ENCODE data around the gene LAMA2. TPM values are rescaled to one million over a fixed set of nuclear protein-coding genes. Genes with fewer than 3 reads are reported as not detected.

LAMA2 gene
- total and polyA plus RNA-seq, 3 donors from 2014 or later, result 25.9 to 94.8 (median 56.0) TPM

DNA sequence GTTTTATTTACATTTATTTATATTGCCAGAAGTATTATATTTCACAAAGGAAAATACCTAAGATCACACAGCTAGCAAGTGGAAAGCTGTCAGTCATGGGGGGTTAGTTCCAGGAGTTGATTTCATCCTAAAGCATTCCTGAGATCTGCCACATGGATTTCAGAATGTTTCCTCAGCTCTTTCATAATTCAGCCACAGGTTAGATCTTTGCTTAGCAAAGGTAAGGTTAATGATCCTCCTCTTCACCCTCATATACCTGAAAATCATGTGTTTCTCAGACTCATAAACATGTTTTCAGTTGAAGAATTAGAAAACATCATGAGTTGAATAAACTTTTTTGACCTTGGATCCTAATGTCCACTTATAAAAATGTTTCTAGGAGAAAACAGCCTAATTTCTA lies 611.6 kb downstream of the LAMA2 start:
- H3K36me3 ChIP-seq (ENCODE audit: low read depth, missing control alignments), result no peaks in the 10 kb centered on the region
- intact Hi-C loops (cut with DNase I; ENCODE audit: low total_unique reads), result no loop called here
- DNase-seq, result no peak
- no peaks in the 10 kb centered on the region for H3K9me3 ChIP-seq
- TF ChIP-seq POLR2A (IDR thresholded peaks at IDR 0.05), result no peak
- TF ChIP-seq, protein P1, sequence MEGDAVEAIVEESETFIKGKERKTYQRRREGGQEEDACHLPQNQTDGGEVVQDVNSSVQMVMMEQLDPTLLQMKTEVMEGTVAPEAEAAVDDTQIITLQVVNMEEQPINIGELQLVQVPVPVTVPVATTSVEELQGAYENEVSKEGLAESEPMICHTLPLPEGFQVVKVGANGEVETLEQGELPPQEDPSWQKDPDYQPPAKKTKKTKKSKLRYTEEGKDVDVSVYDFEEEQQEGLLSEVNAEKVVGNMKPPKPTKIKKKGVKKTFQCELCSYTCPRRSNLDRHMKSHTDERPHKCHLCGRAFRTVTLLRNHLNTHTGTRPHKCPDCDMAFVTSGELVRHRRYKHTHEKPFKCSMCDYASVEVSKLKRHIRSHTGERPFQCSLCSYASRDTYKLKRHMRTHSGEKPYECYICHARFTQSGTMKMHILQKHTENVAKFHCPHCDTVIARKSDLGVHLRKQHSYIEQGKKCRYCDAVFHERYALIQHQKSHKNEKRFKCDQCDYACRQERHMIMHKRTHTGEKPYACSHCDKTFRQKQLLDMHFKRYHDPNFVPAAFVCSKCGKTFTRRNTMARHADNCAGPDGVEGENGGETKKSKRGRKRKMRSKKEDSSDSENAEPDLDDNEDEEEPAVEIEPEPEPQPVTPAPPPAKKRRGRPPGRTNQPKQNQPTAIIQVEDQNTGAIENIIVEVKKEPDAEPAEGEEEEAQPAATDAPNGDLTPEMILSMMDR (IDR thresholded peaks at IDR 0.05), result no peak
- H3K27ac ChIP-seq, result no peak overlapping the region
- H3K4me1 ChIP-seq, result peaks cover 19% of the 10 kb centered on the region
- H3K27me3 ChIP-seq, result no peaks in the 10 kb centered on the region
- no peak overlapping the region for H3K4me3 ChIP-seq

DNA sequence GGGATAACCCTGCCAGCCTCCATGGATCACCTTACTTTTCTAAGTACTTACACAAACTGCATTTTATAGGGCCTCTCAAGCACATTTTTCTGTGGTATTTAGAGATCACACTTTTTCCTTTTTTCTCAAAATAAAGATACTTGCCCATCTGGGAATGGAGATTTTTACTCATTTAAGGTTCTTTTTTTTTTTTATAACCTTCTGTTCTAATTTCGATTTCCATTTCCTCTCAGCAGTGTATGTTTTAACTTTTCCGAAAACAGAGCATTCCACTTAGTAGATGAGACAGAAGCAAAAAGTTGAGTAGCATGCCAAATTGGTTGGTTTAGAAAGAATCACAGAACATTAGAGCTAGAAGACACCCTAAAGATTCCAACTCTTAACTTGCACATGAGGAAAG lies 612.7 kb downstream of the LAMA2 start:
- Histone ChIP-seq H3K36me3 (ENCODE audit: low read depth, missing control alignments) (no peaks in the 10 kb centered on the region), H3K27me3 (no peaks in the 10 kb centered on the region), H3K4me3 (no peak overlapping the region), H3K4me1 (peaks cover 15% of the 10 kb centered on the region), H3K9me3 (no peaks in the 10 kb centered on the region), H3K27ac (no peak overlapping the region)
- intact Hi-C loops (cut with DNase I; ENCODE audit: low total_unique reads), result no loop called here
- TF ChIP-seq, protein P1 (IDR thresholded peaks at IDR 0.05), result no peak
- no peak for TF ChIP-seq POLR2A (IDR thresholded peaks at IDR 0.05)
- WGBS, 2 donors, result 65 to 75% methylated on average over 2 of the region's 2 CpGs
- DNase-seq, result no peak

DNA sequence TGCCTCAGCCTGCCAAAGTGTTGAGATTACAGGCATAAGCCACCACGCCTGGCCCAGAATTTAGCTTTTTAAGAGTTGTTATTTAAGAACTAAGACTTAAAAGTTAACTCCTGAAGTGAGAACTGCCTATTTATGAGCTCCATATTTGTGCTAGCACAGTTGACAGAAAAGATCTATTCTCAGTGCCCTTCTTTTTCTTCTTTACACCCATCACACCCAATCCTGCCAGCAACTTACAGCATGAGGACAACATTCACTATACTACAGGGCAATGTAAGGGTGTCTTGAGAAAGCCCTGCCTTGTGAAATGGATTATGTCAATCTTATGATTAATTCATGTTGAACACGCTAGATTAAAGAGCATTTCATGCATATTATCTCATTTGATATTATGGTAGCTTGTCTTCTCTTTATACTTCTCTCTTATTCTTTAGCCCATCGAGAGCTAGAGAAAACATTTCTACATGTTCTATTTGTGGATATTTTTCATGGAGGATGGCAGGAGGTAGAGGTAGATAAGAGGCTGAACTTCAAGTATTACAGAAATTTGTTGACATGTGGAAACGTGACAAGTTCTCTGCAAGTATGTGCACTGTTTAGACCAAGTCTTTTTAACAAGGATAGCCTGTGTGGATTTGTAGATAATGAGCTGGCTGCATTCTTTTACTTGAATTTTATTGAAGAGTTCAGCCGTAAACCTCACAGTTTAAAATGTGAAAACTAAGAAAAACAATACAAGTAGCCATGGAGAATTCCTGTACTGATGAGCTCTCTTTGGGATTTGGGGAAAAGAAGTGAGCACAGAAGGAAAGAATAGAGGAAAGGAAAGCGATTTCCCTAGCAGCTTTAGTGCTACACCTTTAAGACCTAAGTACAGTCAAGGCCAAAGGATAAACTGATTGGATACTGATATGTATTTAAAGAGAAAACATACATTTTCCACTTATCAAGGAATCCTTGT lies 614.8 kb downstream of the LAMA2 start:
- intact Hi-C loops (cut with DNase I; ENCODE audit: low total_unique reads), result no loop called here
- Histone ChIP-seq H3K9me3 (no peaks in the 10 kb centered on the region), H3K36me3 (ENCODE audit: low read depth, missing control alignments) (no peaks in the 10 kb centered on the region), H3K27me3 (no peaks in the 10 kb centered on the region), H3K27ac (no peak overlapping the region), H3K4me1 (peaks cover 18% of the 10 kb centered on the region), H3K4me3 (no peak overlapping the region)
- 57 to 72% methylated on average over 6 of the region's 6 CpGs for WGBS, 2 donors
- TF ChIP-seq, protein P1 (IDR thresholded peaks at IDR 0.05), result no peak
- TF ChIP-seq POLR2A (IDR thresholded peaks at IDR 0.05), result no peak
- DNase-seq, result no peak

DNA sequence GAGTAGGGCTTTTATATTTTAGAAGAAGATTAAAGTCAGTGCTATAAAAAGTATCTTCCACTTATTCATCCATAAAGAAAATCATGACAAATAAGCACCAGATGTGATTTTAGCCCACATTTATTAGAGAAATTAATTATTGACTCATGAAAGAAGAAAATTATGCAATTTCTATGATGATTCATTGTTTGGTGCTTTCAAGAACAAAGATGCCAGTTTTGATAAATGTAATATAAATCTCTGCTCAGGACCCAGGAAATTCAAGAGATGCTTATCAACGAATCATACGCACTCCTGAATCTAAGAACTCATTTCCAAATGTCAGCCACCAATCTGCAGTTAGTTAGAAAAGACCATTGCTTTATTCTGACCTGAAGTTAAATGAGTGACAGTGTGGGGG lies 615.6 kb downstream of the LAMA2 start:
- Histone ChIP-seq H3K36me3 (ENCODE audit: low read depth, missing control alignments) (no peaks in the 10 kb centered on the region), H3K9me3 (no peaks in the 10 kb centered on the region), H3K4me1 (peaks cover 18% of the 10 kb centered on the region), H3K27me3 (no peaks in the 10 kb centered on the region), H3K4me3 (no peak overlapping the region), H3K27ac (no peak overlapping the region)
- no peak for TF ChIP-seq POLR2A (IDR thresholded peaks at IDR 0.05)
- TF ChIP-seq, protein P1 (IDR thresholded peaks at IDR 0.05), result no peak
- DNase-seq, result no peak
- intact Hi-C loops (cut with DNase I; ENCODE audit: low total_unique reads), result no loop called here
- WGBS, 2 donors, result 81 to 96% methylated on average over 2 of the region's 2 CpGs

All from testis (tissue), 3 donors.